Astrocyte of the cerebellum (primary cell): ENCODE data around the gene VASP.

Experiments used
- DNase-seq: peaks from one replicate; pipeline ENCODE4 v3.0.0-alpha.2; 2011; ENCODE audit warnings: low read depth
- H3K4me3 ChIP-seq: 2 replicates; pipeline ENCODE4 v1.5.1; 2011; ENCODE audit warnings: mild to moderate bottlenecking, low read depth, low read length, moderate library complexity
- in situ Hi-C: cut with HindIII; loops from 2 replicates; pipeline ENCODE4 v1.10.0; 2017; ENCODE audit warnings: low sequenced_read_pairs
- TF ChIP-seq, protein P1 (sequence below): IDR thresholded peaks from 2 replicates; pipeline ENCODE4 v1.5.1; 2012; ENCODE audit warnings: low read length, low read depth, moderate library complexity, mild to moderate bottlenecking; ENCODE audit errors: missing control alignments

The VASP gene

DNA sequence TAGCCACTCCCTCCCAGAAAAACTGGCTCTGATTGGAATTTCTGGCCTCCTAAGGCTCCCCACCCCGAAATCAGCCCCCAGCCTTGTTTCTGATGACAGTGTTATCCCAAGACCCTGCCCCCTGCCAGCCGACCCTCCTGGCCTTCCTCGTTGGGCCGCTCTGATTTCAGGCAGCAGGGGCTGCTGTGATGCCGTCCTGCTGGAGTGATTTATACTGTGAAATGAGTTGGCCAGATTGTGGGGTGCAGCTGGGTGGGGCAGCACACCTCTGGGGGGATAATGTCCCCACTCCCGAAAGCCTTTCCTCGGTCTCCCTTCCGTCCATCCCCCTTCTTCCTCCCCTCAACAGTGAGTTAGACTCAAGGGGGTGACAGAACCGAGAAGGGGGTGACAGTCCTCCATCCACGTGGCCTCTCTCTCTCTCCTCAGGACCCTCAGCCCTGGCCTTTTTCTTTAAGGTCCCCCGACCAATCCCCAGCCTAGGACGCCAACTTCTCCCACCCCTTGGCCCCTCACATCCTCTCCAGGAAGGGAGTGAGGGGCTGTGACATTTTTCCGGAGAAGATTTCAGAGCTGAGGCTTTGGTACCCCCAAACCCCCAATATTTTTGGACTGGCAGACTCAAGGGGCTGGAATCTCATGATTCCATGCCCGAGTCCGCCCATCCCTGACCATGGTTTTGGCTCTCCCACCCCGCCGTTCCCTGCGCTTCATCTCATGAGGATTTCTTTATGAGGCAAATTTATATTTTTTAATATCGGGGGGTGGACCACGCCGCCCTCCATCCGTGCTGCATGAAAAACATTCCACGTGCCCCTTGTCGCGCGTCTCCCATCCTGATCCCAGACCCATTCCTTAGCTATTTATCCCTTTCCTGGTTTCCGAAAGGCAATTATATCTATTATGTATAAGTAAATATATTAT is 33.3 kb upstream of the VASP start:
- no peak overlapping the region for H3K4me3 ChIP-seq

DNA sequence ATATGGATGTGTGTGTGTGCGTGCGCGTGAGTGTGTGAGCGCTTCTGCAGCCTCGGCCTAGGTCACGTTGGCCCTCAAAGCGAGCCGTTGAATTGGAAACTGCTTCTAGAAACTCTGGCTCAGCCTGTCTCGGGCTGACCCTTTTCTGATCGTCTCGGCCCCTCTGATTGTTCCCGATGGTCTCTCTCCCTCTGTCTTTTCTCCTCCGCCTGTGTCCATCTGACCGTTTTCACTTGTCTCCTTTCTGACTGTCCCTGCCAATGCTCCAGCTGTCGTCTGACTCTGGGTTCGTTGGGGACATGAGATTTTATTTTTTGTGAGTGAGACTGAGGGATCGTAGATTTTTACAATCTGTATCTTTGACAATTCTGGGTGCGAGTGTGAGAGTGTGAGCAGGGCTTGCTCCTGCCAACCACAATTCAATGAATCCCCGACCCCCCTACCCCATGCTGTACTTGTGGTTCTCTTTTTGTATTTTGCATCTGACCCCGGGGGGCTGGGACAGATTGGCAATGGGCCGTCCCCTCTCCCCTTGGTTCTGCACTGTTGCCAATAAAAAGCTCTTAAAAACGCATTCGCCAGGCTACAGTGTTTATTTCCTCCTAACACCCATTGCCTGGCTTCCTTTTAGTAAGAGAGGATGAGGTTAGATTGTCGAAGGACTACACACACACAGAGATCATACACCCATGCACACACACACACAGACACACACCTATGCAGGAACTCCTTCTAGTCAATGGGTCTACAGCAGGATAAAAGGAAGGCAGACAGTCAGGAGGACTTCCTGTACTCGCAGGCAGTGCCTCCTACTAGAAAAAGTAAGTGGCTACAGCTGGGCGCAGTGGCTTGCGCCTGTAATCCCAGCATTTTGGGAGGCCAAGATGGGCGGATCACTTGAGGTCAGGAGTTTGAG is 32.4 kb upstream of the VASP start:
- in situ Hi-C loops: no loop called here
- TF ChIP-seq, protein P1, sequence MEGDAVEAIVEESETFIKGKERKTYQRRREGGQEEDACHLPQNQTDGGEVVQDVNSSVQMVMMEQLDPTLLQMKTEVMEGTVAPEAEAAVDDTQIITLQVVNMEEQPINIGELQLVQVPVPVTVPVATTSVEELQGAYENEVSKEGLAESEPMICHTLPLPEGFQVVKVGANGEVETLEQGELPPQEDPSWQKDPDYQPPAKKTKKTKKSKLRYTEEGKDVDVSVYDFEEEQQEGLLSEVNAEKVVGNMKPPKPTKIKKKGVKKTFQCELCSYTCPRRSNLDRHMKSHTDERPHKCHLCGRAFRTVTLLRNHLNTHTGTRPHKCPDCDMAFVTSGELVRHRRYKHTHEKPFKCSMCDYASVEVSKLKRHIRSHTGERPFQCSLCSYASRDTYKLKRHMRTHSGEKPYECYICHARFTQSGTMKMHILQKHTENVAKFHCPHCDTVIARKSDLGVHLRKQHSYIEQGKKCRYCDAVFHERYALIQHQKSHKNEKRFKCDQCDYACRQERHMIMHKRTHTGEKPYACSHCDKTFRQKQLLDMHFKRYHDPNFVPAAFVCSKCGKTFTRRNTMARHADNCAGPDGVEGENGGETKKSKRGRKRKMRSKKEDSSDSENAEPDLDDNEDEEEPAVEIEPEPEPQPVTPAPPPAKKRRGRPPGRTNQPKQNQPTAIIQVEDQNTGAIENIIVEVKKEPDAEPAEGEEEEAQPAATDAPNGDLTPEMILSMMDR: no peak
- no peak overlapping the region for H3K4me3 ChIP-seq
- DNase-seq: no peak

More for the DNA sequence above, 33.3 kb upstream of the VASP start:
- TF ChIP-seq, protein P1: no peak
- no peak for DNase-seq
- in situ Hi-C loops: no loop called here

DNA sequence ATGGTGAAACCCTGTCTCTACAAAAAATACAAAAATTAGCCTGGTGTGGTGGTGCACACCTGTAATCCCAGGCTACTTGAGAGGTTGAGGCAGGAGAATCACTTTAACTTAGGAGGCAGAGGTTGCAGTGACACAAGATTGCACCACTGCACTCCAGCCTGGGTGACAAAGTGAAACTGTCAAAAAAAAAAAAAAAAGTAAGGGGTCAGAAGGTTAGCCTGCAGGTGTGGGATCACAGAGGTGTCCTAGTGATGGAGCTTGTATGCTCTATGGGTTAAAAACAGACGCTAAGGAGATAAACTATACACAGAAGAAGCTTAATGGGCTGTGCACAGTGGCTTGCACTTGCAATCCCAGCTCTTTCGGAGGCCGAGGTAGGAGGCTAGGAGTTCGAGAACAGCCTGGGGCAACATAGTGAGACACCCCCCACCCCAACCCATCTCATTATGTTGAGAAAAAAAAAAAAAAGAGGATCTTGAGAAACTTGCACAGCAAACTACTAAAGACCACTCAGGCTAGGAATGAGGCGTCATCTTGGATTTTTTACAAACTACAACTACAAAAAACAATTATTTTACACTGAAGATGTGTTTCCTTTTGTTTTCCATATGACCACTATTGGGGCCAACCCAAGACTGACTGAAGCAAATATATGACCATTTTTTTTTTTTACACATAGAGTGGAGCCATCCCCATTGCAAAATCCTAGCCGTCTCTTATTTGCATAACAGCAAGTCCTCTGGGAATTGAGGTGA is 31.6 kb upstream of the VASP start:
- TF ChIP-seq, protein P1: no peak
- peak; percentile 57 for DNase-seq
- in situ Hi-C loops: no loop called here
- no peak overlapping the region for H3K4me3 ChIP-seq

DNA sequence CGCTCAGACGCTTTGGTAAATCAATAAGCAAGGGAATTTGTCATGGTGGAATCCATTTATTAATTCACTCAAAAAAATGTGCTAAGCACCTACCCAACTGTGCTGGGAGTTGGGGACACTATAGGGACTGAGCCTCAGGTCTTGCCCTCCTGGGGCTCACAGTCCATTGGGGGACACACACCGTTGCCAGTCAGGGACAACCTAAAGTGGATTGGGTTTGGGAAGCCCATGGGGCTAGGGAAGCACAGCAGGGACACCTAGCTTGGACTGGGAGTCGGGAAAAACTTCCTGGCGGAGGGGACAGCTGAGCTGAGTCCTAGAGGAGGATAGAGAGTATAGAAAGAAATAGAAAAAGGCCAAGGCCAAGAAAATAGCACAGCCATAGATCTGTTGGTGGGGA is 31.0 kb upstream of the VASP start:
- TF ChIP-seq, protein P1: no peak
- no peak overlapping the region for H3K4me3 ChIP-seq
- no peak for DNase-seq
- in situ Hi-C loops: no loop called here

DNA sequence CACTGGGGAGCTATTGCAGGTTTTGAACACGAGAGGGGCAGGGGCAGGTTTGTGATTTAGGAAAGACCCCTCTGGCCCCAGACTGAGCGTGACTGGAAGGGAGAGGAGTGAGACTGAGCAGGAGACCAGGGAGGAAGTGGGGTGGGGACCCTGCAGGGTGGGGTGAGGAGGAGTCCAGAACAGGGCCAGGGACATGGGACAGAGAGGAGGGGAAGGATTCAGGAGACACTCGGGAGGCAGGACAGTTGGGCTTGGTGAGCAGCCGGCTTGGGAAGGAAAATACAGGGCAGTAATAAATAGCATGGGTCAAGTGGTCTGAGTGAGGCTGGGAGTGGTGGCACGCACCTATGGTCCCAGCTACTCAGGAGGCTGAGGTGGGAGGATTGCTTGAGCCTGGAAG is 30.1 kb upstream of the VASP start:
- no peak for DNase-seq
- H3K4me3 ChIP-seq: no peak overlapping the region
- TF ChIP-seq, protein P1: no peak
- in situ Hi-C loops: no loop called here
